Naive B cell (primary cell): ENCODE results near the gene ALG13. TPM values are rescaled to one million over a fixed set of nuclear protein-coding genes. Genes with fewer than 3 reads are reported as not detected.
A peak's percentile ranks its signal among the peaks of the same experiment; 100 is the strongest.

ENCODE experiments used
- ATAC-seq, 2 donors: fragments of 150-1000 bp; cut with Tn5 transposase; 2 replicates each; pipeline ENCODE4 v1.10.0; 2021; ENCODE audit warnings: low read depth in 2 of 2, mild to moderate bottlenecking in 2 of 2, moderate library complexity in 2 of 2
- DNase-seq: peaks from one replicate; pipeline ENCODE4 v3.0.0; 2022
- H3K27ac Mint-ChIP-seq, 6 donors: one replicate each; pipeline ENCODE4 v1.8.0; 2020 to 2022; ENCODE audit warnings: mild to moderate bottlenecking in 6 of 6, mixed read lengths in 6 of 6, moderate library complexity in 5 of 6, inconsistent platforms in 2 of 6
- H3K27me3 Mint-ChIP-seq, 3 donors: one replicate each; pipeline ENCODE4 v1.8.0; 2021 to 2022; ENCODE audit warnings: mixed read lengths in 3 of 3, mild to moderate bottlenecking in 1 of 3
- H3K36me3 Mint-ChIP-seq, 2 donors: one replicate each; pipeline ENCODE4 v1.8.0; 2020 to 2022; ENCODE audit warnings: mixed read lengths in 2 of 2, inconsistent platforms in 1 of 2, mild to moderate bottlenecking in 1 of 2
- H3K4me1 Mint-ChIP-seq, 3 donors: one replicate each; pipeline ENCODE4 v1.8.0; 2020 to 2022; ENCODE audit warnings: mixed read lengths in 3 of 3, inconsistent platforms in 1 of 3, mild to moderate bottlenecking in 1 of 3, moderate library complexity in 1 of 3
- H3K4me3 Mint-ChIP-seq, 8 donors: one replicate each; pipeline ENCODE4 v1.8.0; 2020 to 2022; ENCODE audit warnings: mild to moderate bottlenecking in 8 of 8, mixed read lengths in 8 of 8, moderate library complexity in 8 of 8, inconsistent platforms in 2 of 8
- H3K9me3 Mint-ChIP-seq, 7 donors: one replicate each; pipeline ENCODE4 v1.8.0; 2020 to 2022; ENCODE audit warnings: mixed read lengths in 7 of 7, mild to moderate bottlenecking in 5 of 7, inconsistent platforms in 2 of 7, moderate library complexity in 1 of 7
- polyA plus RNA-seq, 6 donors: library from polyadenylated mRNA; unstranded; fragments of 300-500 nt; fragmentation: Illumina TruSeq; gene quantifications; one replicate each; pipeline ENCODE4 v1.2.3, GENCODE V29; 2021; ENCODE audit warnings: low read depth in 6 of 6

The ALG13 gene
- polyA plus RNA-seq, 6 donors from 2014 or later, result 77.9 to 139 (median 94.1) TPM

- Mint-ChIP-seq H3K36me3 (peaks cover 0 to 13% of the 10 kb centered on the region in 2 donors), H3K9me3 (peaks cover 0 to 2% (median 0%) of the 10 kb centered on the region in 7 donors), H3K27me3 (no peaks in the 10 kb centered on the region), H3K4me3 (no peak overlapping the region), H3K27ac (peak overlapping the region in 3 of 6 donors; percentile 58 to 74 (median 69)), H3K4me1 (peaks cover 12 to 26% (median 15%) of the 10 kb centered on the region in 3 donors)
- no peak for DNase-seq
- peak; percentile 36 to 57 for ATAC-seq
Observed at GRCh38 chrX:111687305-111687704, 6.3 kb downstream of the ALG13 start.

GRCh38 chrX:111695297-111695880, 14.4 kb downstream of the ALG13 start:
- H3K9me3 Mint-ChIP-seq, result no peaks in the 10 kb centered on the region
- no peak for ATAC-seq

GRCh38 chrX:111719426-111720210, 38.6 kb downstream of the ALG13 start:
- H3K4me3 Mint-ChIP-seq, result no peak overlapping the region
- ATAC-seq, result no peak
- H3K27ac Mint-ChIP-seq, result peak overlapping the region in 3 of 6 donors; percentile 5 to 58 (median 42)

More at GRCh38 chrX:111695297-111695880, 14.4 kb downstream of the ALG13 start:
- H3K36me3 Mint-ChIP-seq, result no peaks in the 10 kb centered on the region
- H3K27me3 Mint-ChIP-seq, result no peaks in the 10 kb centered on the region
- no peak overlapping the region for H3K27ac Mint-ChIP-seq
- no peaks in the 10 kb centered on the region for H3K4me1 Mint-ChIP-seq
- no peak overlapping the region for H3K4me3 Mint-ChIP-seq
- no peak for DNase-seq

GRCh38 chrX:111728096-111728495, 47.1 kb downstream of the ALG13 start:
- no peak for DNase-seq
- Mint-ChIP-seq H3K4me3 (no peak overlapping the region), H3K27ac (peak overlapping the region in 1 of 6 donors; percentile 60), H3K36me3 (peaks cover 0 to 21% of the 10 kb centered on the region in 2 donors), H3K9me3 (no peaks in the 10 kb centered on the region), H3K4me1 (no peaks in the 10 kb centered on the region), H3K27me3 (no peaks in the 10 kb centered on the region)
- ATAC-seq, result no peak

More at GRCh38 chrX:111719426-111720210, 38.6 kb downstream of the ALG13 start:
- no peaks in the 10 kb centered on the region for H3K36me3 Mint-ChIP-seq
- H3K4me1 Mint-ChIP-seq, result no peaks in the 10 kb centered on the region
- H3K27me3 Mint-ChIP-seq, result no peaks in the 10 kb centered on the region
- no peaks in the 10 kb centered on the region for H3K9me3 Mint-ChIP-seq
- DNase-seq, result no peak

- DNase-seq (no peak), ATAC-seq (no peak)
- Mint-ChIP-seq H3K9me3 (no peaks in the 10 kb centered on the region), H3K36me3 (peaks cover 11 to 21% of the 10 kb centered on the region in 2 donors), H3K27ac (no peak overlapping the region), H3K27me3 (no peaks in the 10 kb centered on the region), H3K4me3 (no peak overlapping the region), H3K4me1 (no peaks in the 10 kb centered on the region)
Observed at GRCh38 chrX:111731351-111731750, 50.4 kb downstream of the ALG13 start.

- DNase-seq (no peak), ATAC-seq (no peak)
- Mint-ChIP-seq H3K27me3 (no peaks in the 10 kb centered on the region), H3K36me3 (peaks cover 8 to 28% of the 10 kb centered on the region in 2 donors), H3K27ac (no peak overlapping the region), H3K4me3 (no peak overlapping the region), H3K9me3 (no peaks in the 10 kb centered on the region), H3K4me1 (no peaks in the 10 kb centered on the region)
Observed at GRCh38 chrX:111736571-111736970, 55.6 kb downstream of the ALG13 start.

- Mint-ChIP-seq H3K27ac (peak overlapping the region in 1 of 6 donors; percentile 49), H3K9me3 (no peaks in the 10 kb centered on the region), H3K36me3 (peaks cover 15 to 23% of the 10 kb centered on the region in 2 donors), H3K4me3 (no peak overlapping the region), H3K27me3 (no peaks in the 10 kb centered on the region), H3K4me1 (no peaks in the 10 kb centered on the region)
- DNase-seq, result no peak
- ATAC-seq, result no peak
Observed at GRCh38 chrX:111742018-111742417, 61.0 kb downstream of the ALG13 start.

- no peaks in the 10 kb centered on the region for H3K4me1 Mint-ChIP-seq
- DNase-seq, result no peak
- no peak overlapping the region for H3K4me3 Mint-ChIP-seq
- no peak for ATAC-seq
- no peaks in the 10 kb centered on the region for H3K9me3 Mint-ChIP-seq
- no peaks in the 10 kb centered on the region for H3K27me3 Mint-ChIP-seq
- peaks cover 15 to 23% of the 10 kb centered on the region in 2 donors for H3K36me3 Mint-ChIP-seq
- H3K27ac Mint-ChIP-seq, result no peak overlapping the region
Observed at GRCh38 chrX:111743316-111743715, 62.3 kb downstream of the ALG13 start.

GRCh38 chrX:111756486-111756885, 75.5 kb downstream of the ALG13 start:
- H3K27me3 Mint-ChIP-seq, result no peaks in the 10 kb centered on the region
- no peak overlapping the region for H3K4me3 Mint-ChIP-seq
- H3K36me3 Mint-ChIP-seq, result peaks cover 22 to 31% of the 10 kb centered on the region in 2 donors

GRCh38 chrX:111759686-111760085, 78.7 kb downstream of the ALG13 start:
- Mint-ChIP-seq H3K36me3 (peaks cover 15 to 27% of the 10 kb centered on the region in 2 donors), H3K4me1 (no peaks in the 10 kb centered on the region), H3K27me3 (no peaks in the 10 kb centered on the region), H3K9me3 (peaks cover 0 to 5% (median 0%) of the 10 kb centered on the region in 7 donors), H3K4me3 (no peak overlapping the region), H3K27ac (peak overlapping the region in 2 of 6 donors; percentile 27 to 76)
- DNase-seq, result no peak
- ATAC-seq, result no peak

More at GRCh38 chrX:111756486-111756885, 75.5 kb downstream of the ALG13 start:
- Mint-ChIP-seq H3K27ac (no peak overlapping the region), H3K9me3 (peaks cover 0 to 10% (median 0%) of the 10 kb centered on the region in 7 donors), H3K4me1 (no peaks in the 10 kb centered on the region)
- no peak for DNase-seq
- no peak for ATAC-seq

- no peak overlapping the region for H3K4me3 Mint-ChIP-seq
- no peaks in the 10 kb centered on the region for H3K4me1 Mint-ChIP-seq
- H3K36me3 Mint-ChIP-seq, result peaks cover 15 to 42% of the 10 kb centered on the region in 2 donors
- H3K9me3 Mint-ChIP-seq, result peaks cover 0 to 2% (median 0%) of the 10 kb centered on the region in 7 donors
- peak overlapping the region in 1 of 6 donors; percentile 30 for H3K27ac Mint-ChIP-seq
- ATAC-seq (no peak), DNase-seq (no peak)
- no peaks in the 10 kb centered on the region for H3K27me3 Mint-ChIP-seq
Observed at GRCh38 chrX:111761578-111762135, 80.7 kb downstream of the ALG13 start.

GRCh38 chrX:111778591-111778990, 97.6 kb downstream of the ALG13 start:
- H3K27me3 Mint-ChIP-seq, result no peaks in the 10 kb centered on the region
- H3K4me1 Mint-ChIP-seq, result no peaks in the 10 kb centered on the region
- no peak overlapping the region for H3K4me3 Mint-ChIP-seq
- ATAC-seq (no peak), DNase-seq (no peak)
- no peaks in the 10 kb centered on the region for H3K36me3 Mint-ChIP-seq
- no peak overlapping the region for H3K27ac Mint-ChIP-seq
- H3K9me3 Mint-ChIP-seq, result peaks cover 0 to 3% (median 0%) of the 10 kb centered on the region in 7 donors

- Mint-ChIP-seq H3K36me3 (no peaks in the 10 kb centered on the region), H3K9me3 (peaks cover 0 to 3% (median 0%) of the 10 kb centered on the region in 7 donors), H3K4me1 (no peaks in the 10 kb centered on the region), H3K27ac (no peak overlapping the region), H3K27me3 (no peaks in the 10 kb centered on the region), H3K4me3 (no peak overlapping the region)
- no peak for ATAC-seq
- DNase-seq, result no peak
Observed at GRCh38 chrX:111779582-111779981, 98.6 kb downstream of the ALG13 start.
